Stimulated activated naive CD8-positive, alpha-beta T cell treated with anti-CD3 and anti-CD28 coated beads, Interleukin-15, amount 100 ng/mL, for 72 hours (primary cell): Measurements from ENCODE around the gene NUP210.

Source experiments
- ATAC-seq: fragments of 150-1000 bp; cut with Tn5 transposase; 2 replicates; pipeline ENCODE4 v1.10.0; 2021; ENCODE audit warnings: mild to moderate bottlenecking, moderate library complexity
- DNase-seq, 2 donors: peaks; one replicate each; pipeline ENCODE4 v3.0.0; 2021 to 2022
- H3K27ac Mint-ChIP-seq, 2 donors: one replicate each; pipeline ENCODE4 v1.8.0; 2022; ENCODE audit warnings: mild to moderate bottlenecking in 2 of 2, mixed read lengths in 2 of 2, moderate library complexity in 2 of 2
- H3K27me3 Mint-ChIP-seq: one replicate; pipeline ENCODE4 v1.8.0; 2022; ENCODE audit warnings: mixed read lengths
- H3K4me1 Mint-ChIP-seq: one replicate; pipeline ENCODE4 v1.8.0; 2022; ENCODE audit warnings: mild to moderate bottlenecking, mixed read lengths
- H3K4me3 Mint-ChIP-seq, 2 donors: one replicate each; pipeline ENCODE4 v1.8.0; 2022; ENCODE audit warnings: mild to moderate bottlenecking in 2 of 2, mixed read lengths in 2 of 2, moderate library complexity in 1 of 2
- H3K9me3 Mint-ChIP-seq, 2 donors: one replicate each; pipeline ENCODE4 v1.8.0; 2022; ENCODE audit warnings: mixed read lengths in 2 of 2

NUP210 gene

GRCh38 chr3:13358643-13359042 is 61.5 kb downstream of the NUP210 start:
- H3K4me3 Mint-ChIP-seq: no peak overlapping the region
- peaks cover 20% of the 10 kb centered on the region for H3K4me1 Mint-ChIP-seq
- H3K9me3 Mint-ChIP-seq: no peaks in the 10 kb centered on the region
- H3K27ac Mint-ChIP-seq: peak overlapping the region in 1 of 2 donors; percentile 57
- no peak for ATAC-seq
- no peaks in the 10 kb centered on the region for H3K27me3 Mint-ChIP-seq
- DNase-seq: no peak

- H3K27ac Mint-ChIP-seq: peak overlapping the region in 1 of 2 donors; percentile 88
- peaks cover 26% of the 10 kb centered on the region for H3K4me1 Mint-ChIP-seq
- H3K9me3 Mint-ChIP-seq: no peaks in the 10 kb centered on the region
- ATAC-seq (no peak), DNase-seq (no peak)
- H3K27me3 Mint-ChIP-seq: no peaks in the 10 kb centered on the region
- no peak overlapping the region for H3K4me3 Mint-ChIP-seq
Measured at GRCh38 chr3:13358051-13358450, 62.1 kb downstream of the NUP210 start.

- ATAC-seq (no peak), DNase-seq (no peak)
- Mint-ChIP-seq H3K9me3 (no peaks in the 10 kb centered on the region), H3K4me1 (peaks cover 35% of the 10 kb centered on the region), H3K4me3 (no peak overlapping the region), H3K27ac (no peak overlapping the region), H3K27me3 (no peaks in the 10 kb centered on the region)
Measured at GRCh38 chr3:13357074-13357473, 63.0 kb downstream of the NUP210 start.

- Mint-ChIP-seq H3K27ac (peak overlapping the region in 1 of 2 donors; percentile 92), H3K27me3 (no peaks in the 10 kb centered on the region), H3K4me3 (no peak overlapping the region), H3K4me1 (peaks cover 52% of the 10 kb centered on the region), H3K9me3 (no peaks in the 10 kb centered on the region)
- ATAC-seq (no peak), DNase-seq (no peak)
Measured at GRCh38 chr3:13353936-13354542, 66.1 kb downstream of the NUP210 start.

GRCh38 chr3:13353506-13353905 is 66.6 kb downstream of the NUP210 start:
- Mint-ChIP-seq H3K27me3 (no peaks in the 10 kb centered on the region), H3K4me3 (no peak overlapping the region), H3K9me3 (no peaks in the 10 kb centered on the region), H3K27ac (peak overlapping the region in 1 of 2 donors; percentile 23), H3K4me1 (peaks cover 57% of the 10 kb centered on the region)
- ATAC-seq (no peak), DNase-seq (no peak)

GRCh38 chr3:13352621-13353131 is 67.4 kb downstream of the NUP210 start:
- Mint-ChIP-seq H3K9me3 (no peaks in the 10 kb centered on the region), H3K27me3 (no peaks in the 10 kb centered on the region), H3K4me1 (peaks cover 66% of the 10 kb centered on the region), H3K27ac (peak overlapping the region; percentile 48 to 78), H3K4me3 (no peak overlapping the region)
- ATAC-seq (peak; percentile 40), DNase-seq (no peak)

- Mint-ChIP-seq H3K27me3 (no peaks in the 10 kb centered on the region), H3K4me1 (peaks cover 77% of the 10 kb centered on the region), H3K4me3 (no peak overlapping the region), H3K27ac (peak overlapping the region in 1 of 2 donors; percentile 74), H3K9me3 (no peaks in the 10 kb centered on the region)
- no peak for DNase-seq
- ATAC-seq: no peak
Measured at GRCh38 chr3:13349823-13350222, 70.3 kb downstream of the NUP210 start.

GRCh38 chr3:13348661-13349396 is 71.3 kb downstream of the NUP210 start:
- ATAC-seq (no peak), DNase-seq (no peak)
- Mint-ChIP-seq H3K27me3 (no peaks in the 10 kb centered on the region), H3K4me3 (peak overlapping the region in 1 of 2 donors; percentile 29), H3K4me1 (peaks cover 72% of the 10 kb centered on the region), H3K9me3 (no peaks in the 10 kb centered on the region), H3K27ac (peak overlapping the region; percentile 74 to 92)

- Mint-ChIP-seq H3K4me3 (no peak overlapping the region), H3K27ac (peak overlapping the region in 1 of 2 donors; percentile 52), H3K9me3 (no peaks in the 10 kb centered on the region), H3K4me1 (peaks cover 64% of the 10 kb centered on the region), H3K27me3 (no peaks in the 10 kb centered on the region)
- DNase-seq (no peak), ATAC-seq (no peak)
Measured at GRCh38 chr3:13348100-13348499, 72.0 kb downstream of the NUP210 start.

- DNase-seq (no peak), ATAC-seq (no peak)
- Mint-ChIP-seq H3K9me3 (no peaks in the 10 kb centered on the region), H3K27me3 (no peaks in the 10 kb centered on the region), H3K4me1 (peaks cover 58% of the 10 kb centered on the region), H3K27ac (peak overlapping the region; percentile 52 to 94), H3K4me3 (peak overlapping the region in 1 of 2 donors; percentile 29)
Measured at GRCh38 chr3:13347390-13347950, 72.7 kb downstream of the NUP210 start.

- H3K4me3 Mint-ChIP-seq: peak overlapping the region in 1 of 2 donors; percentile 29
- peak; percentile 64 to 85 for DNase-seq
Measured at GRCh38 chr3:13346481-13347389, 73.4 kb downstream of the NUP210 start.

GRCh38 chr3:13345772-13346171 is 74.3 kb downstream of the NUP210 start:
- H3K4me1 Mint-ChIP-seq: peaks cover 54% of the 10 kb centered on the region
- no peak overlapping the region for H3K4me3 Mint-ChIP-seq
- H3K9me3 Mint-ChIP-seq: no peaks in the 10 kb centered on the region
- H3K27ac Mint-ChIP-seq: peak overlapping the region in 1 of 2 donors; percentile 54
- DNase-seq (no peak), ATAC-seq (no peak)
- no peaks in the 10 kb centered on the region for H3K27me3 Mint-ChIP-seq

More at GRCh38 chr3:13346481-13347389, 73.4 kb downstream of the NUP210 start:
- H3K9me3 Mint-ChIP-seq: no peaks in the 10 kb centered on the region
- H3K27ac Mint-ChIP-seq: peak overlapping the region; percentile 46 to 94
- peak; percentile 93 for ATAC-seq
- peaks cover 54% of the 10 kb centered on the region for H3K4me1 Mint-ChIP-seq
- no peaks in the 10 kb centered on the region for H3K27me3 Mint-ChIP-seq

GRCh38 chr3:13345284-13345683 is 74.8 kb downstream of the NUP210 start:
- Mint-ChIP-seq H3K4me3 (no peak overlapping the region), H3K27me3 (no peaks in the 10 kb centered on the region), H3K27ac (no peak overlapping the region), H3K4me1 (peaks cover 50% of the 10 kb centered on the region), H3K9me3 (no peaks in the 10 kb centered on the region)
- no peak for ATAC-seq
- no peak for DNase-seq

GRCh38 chr3:13344663-13345062 is 75.5 kb downstream of the NUP210 start:
- Mint-ChIP-seq H3K4me3 (no peak overlapping the region), H3K27me3 (no peaks in the 10 kb centered on the region), H3K4me1 (peaks cover 44% of the 10 kb centered on the region), H3K9me3 (no peaks in the 10 kb centered on the region), H3K27ac (no peak overlapping the region)
- no peak for DNase-seq
- ATAC-seq: no peak

- H3K4me1 Mint-ChIP-seq: peaks cover 33% of the 10 kb centered on the region
- ATAC-seq: no peak
Measured at GRCh38 chr3:13343601-13344000, 76.5 kb downstream of the NUP210 start.

More at GRCh38 chr3:13343601-13344000, 76.5 kb downstream of the NUP210 start:
- Mint-ChIP-seq H3K4me3 (peak overlapping the region in 1 of 2 donors; percentile 11), H3K27ac (no peak overlapping the region), H3K9me3 (no peaks in the 10 kb centered on the region), H3K27me3 (no peaks in the 10 kb centered on the region)
- no peak for DNase-seq
